Measurements from ENCODE around the gene ERFL.
"Not testable (repeated sequence)": the region's sequence is repeated elsewhere in the genome, so short reads cannot be mapped to it uniquely, and the experiment has no call there.

The ERFL gene

GRCh38 chr19:41926763-41927496 is 1.3 kb downstream of the ERFL start:
- no peak for DNase-seq

- no peak for DNase-seq
Observed at GRCh38 chr19:41926028-41926762, 2.1 kb downstream of the ERFL start.

- DNase-seq, result no peak
Observed at GRCh38 chr19:41925208-41926003, 2.8 kb downstream of the ERFL start.

GRCh38 chr19:41924151-41925145 is 3.8 kb downstream of the ERFL start:
- DNase-seq, result no peak

GRCh38 chr19:41923045-41923788 is 5.0 kb downstream of the ERFL start:
- DNase-seq, result no peak

- no peak for DNase-seq
Observed at GRCh38 chr19:41922585-41922984, 5.7 kb downstream of the ERFL start.

- no peak for DNase-seq
Observed at GRCh38 chr19:41921577-41922576, 6.4 kb downstream of the ERFL start.

GRCh38 chr19:41920882-41921576 is 7.2 kb downstream of the ERFL start:
- no peak for DNase-seq

GRCh38 chr19:41919948-41920712 is 8.1 kb downstream of the ERFL start:
- no peak for DNase-seq

- DNase-seq, result no peak
Observed at GRCh38 chr19:41918653-41919244, 9.5 kb downstream of the ERFL start.

- no peak for DNase-seq
Observed at GRCh38 chr19:41918095-41918494, 10.2 kb downstream of the ERFL start.

GRCh38 chr19:41917676-41918075 is 10.6 kb downstream of the ERFL start:
- no peak for DNase-seq

- DNase-seq, result no peak
Observed at GRCh38 chr19:41915776-41916414, 12.4 kb downstream of the ERFL start.

GRCh38 chr19:41915021-41915775 is 13.1 kb downstream of the ERFL start:
- no peak for DNase-seq

GRCh38 chr19:41914424-41914834 is 13.8 kb downstream of the ERFL start:
- not testable (repeated sequence) for DNase-seq

- DNase-seq, result no peak
Observed at GRCh38 chr19:41913538-41914423, 14.5 kb downstream of the ERFL start.

Measured in effector CD4-positive, alpha-beta T cell (primary cell).